H1 (cell line): ENCODE measurements around the gene NTN4.
"Not testable (repeated sequence)": the region's sequence is repeated elsewhere in the genome, so short reads cannot be mapped to it uniquely, and the experiment has no call there.

Experiments used
- ATF2 ChIP-seq: IDR thresholded peaks from 2 replicates; pipeline ENCODE4 v1.6.1; 2012; ENCODE audit warnings: low read length, inconsistent platforms
- BCL11A ChIP-seq, 2 experiments: IDR thresholded peaks; one replicate each; pipeline ENCODE4 v1.6.1; 2011; ENCODE audit warnings: low read depth in 2 of 2, low read length in 2 of 2, mild to moderate bottlenecking in 2 of 2
- CTCF ChIP-seq, 3 experiments: IDR thresholded peaks; 1 replicate in 2 of 3; 2 replicates in 1 of 3; pipeline versions ENCODE4 v1.5.1 to v1.6.1; 2011; ENCODE audit warnings: low read length in 3 of 3, mild to moderate bottlenecking in 3 of 3, inconsistent platforms in 2 of 3, low read depth in 1 of 3, moderate library complexity in 1 of 3; ENCODE audit not compliant: insufficient read depth in 1 of 3; ENCODE audit errors: control extremely low read depth in 1 of 3
- EGR1 ChIP-seq: IDR thresholded peaks from 2 replicates; pipeline ENCODE4 v1.6.1; 2011; ENCODE audit warnings: low read depth, low read length, borderline replicate concordance
- EP300 ChIP-seq, 2 experiments: IDR thresholded peaks; 1 replicate in 1 of 2; 2 replicates in 1 of 2; pipeline ENCODE4 v1.6.1; 2011 to 2012; ENCODE audit warnings: low read depth in 2 of 2, low read length in 2 of 2, mild to moderate bottlenecking in 2 of 2, borderline replicate concordance in 1 of 2, inconsistent platforms in 1 of 2, moderate library complexity in 1 of 2
- EZH2 ChIP-seq: fragments of 200-600 bp; sonication (generic); IDR thresholded peaks from 2 replicates; pipeline ENCODE4 v1.7.1; 2012; ENCODE audit warnings: low read depth, mild to moderate bottlenecking, moderate library complexity, low read length, inconsistent platforms; ENCODE audit not compliant: severe bottlenecking
- GABPA ChIP-seq: IDR thresholded peaks from 2 replicates; pipeline ENCODE4 v1.6.1; 2011; ENCODE audit warnings: mild to moderate bottlenecking, low read length, moderate library complexity, borderline replicate concordance; ENCODE audit not compliant: insufficient read depth
- POLR2A ChIP-seq, 2 experiments: IDR thresholded peaks; 1 replicate in 1 of 2; 2 replicates in 1 of 2; pipeline ENCODE4 v1.6.1; 2011; ENCODE audit warnings: low read depth in 2 of 2, low read length in 2 of 2, mild to moderate bottlenecking in 2 of 2; ENCODE audit errors: control extremely low read depth in 1 of 2
- POLR2AphosphoS5 ChIP-seq: IDR thresholded peaks from 2 replicates; pipeline ENCODE4 v1.6.1; 2011; ENCODE audit warnings: low read depth, low read length
- TBP ChIP-seq: IDR thresholded peaks from 2 replicates; pipeline ENCODE4 v1.6.1; 2011; ENCODE audit warnings: low read depth, low read length, improper control_type of control experiment

GRCh38 chr12:95735728-95736127, 54.8 kb downstream of the NTN4 start:
- not testable (repeated sequence) for TF ChIP-seq EZH2; CTCF (IDR thresholded peaks at IDR 0.05; ENCODE audit: control extremely low read depth in 1 of 3, insufficient read depth in 1 of 3, low read depth in 1 of 3, low read length in 3 of 3); ATF2; EGR1; POLR2A (IDR thresholded peaks at IDR 0.05; ENCODE audit: control extremely low read depth in 1 of 2, low read depth in 2 of 2, low read length in 2 of 2); EP300 (IDR thresholded peaks at IDR 0.05; ENCODE audit: borderline replicate concordance in 1 of 2, low read depth in 2 of 2, low read length in 2 of 2); TBP; POLR2AphosphoS5; BCL11A (IDR thresholded peaks at IDR 0.05; ENCODE audit: low read depth in 2 of 2, low read length in 2 of 2); GABPA
